ENCODE results near the gene GCKR. TPM values are rescaled to one million over a fixed set of nuclear protein-coding genes. Genes with fewer than 3 reads are reported as not detected.

The GCKR gene
- total RNA-seq, 1 experiment from 2014 or later = not detected

- Histone ChIP-seq H3K36me3 (no peaks in the 10 kb centered on the region), H3K27me3 (replicated peaks) (no peaks in the 10 kb centered on the region), H3K4me1 (replicated peaks) (peaks cover 13% of the 10 kb centered on the region), H3K9me3 (replicated peaks) (no peaks in the 10 kb centered on the region; the same call in 1 of the 2 replicates), H3K4me3 (no peak overlapping the region), H3K27ac (no peak overlapping the region)
- DNase-seq (ENCODE audit: low read depth in 1 of 2, low spot score in 2 of 2) = no peak
Measured at GRCh38 chr2:27571197-27571596, 74.6 kb downstream of the GCKR start.

GRCh38 chr2:27571681-27572080 is 75.0 kb downstream of the GCKR start:
- no peak overlapping the region for H3K27ac ChIP-seq
- peaks cover 8% of the 10 kb centered on the region for H3K4me1 ChIP-seq (replicated peaks)
- H3K27me3 ChIP-seq (replicated peaks) = no peaks in the 10 kb centered on the region
- H3K4me3 ChIP-seq = no peak overlapping the region
- H3K9me3 ChIP-seq (replicated peaks) = no peaks in the 10 kb centered on the region; the same call in 1 of the 2 replicates
- no peaks in the 10 kb centered on the region for H3K36me3 ChIP-seq
- no peak for DNase-seq (ENCODE audit: low read depth in 1 of 2, low spot score in 2 of 2)

DNA sequence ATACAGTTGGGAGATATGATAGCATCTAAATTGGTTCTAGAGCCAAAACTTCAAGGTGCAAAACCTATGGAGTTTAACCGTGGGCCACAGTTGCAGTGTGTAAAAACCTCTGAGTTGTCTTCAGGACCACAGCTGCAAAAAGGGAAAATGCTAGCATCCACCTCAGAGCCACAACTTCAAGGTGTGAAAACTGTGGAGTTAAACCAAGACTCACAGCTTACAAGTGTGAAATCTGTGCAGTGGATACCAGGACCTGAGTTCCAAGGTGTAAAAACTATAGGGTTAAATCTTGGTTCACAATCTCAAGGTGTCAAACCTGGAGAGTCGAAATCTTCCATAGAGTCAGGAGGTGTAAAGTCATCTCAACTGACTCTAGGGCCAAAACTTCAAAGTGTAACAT is 75.8 kb downstream of the GCKR start:
- no peaks in the 10 kb centered on the region; the same call in 1 of the 2 replicates for H3K9me3 ChIP-seq (replicated peaks)
- H3K4me3 ChIP-seq = no peak overlapping the region
- no peak for DNase-seq (ENCODE audit: low read depth in 1 of 2, low spot score in 2 of 2)
- no peaks in the 10 kb centered on the region for H3K36me3 ChIP-seq
- H3K4me1 ChIP-seq (replicated peaks) = peaks cover under 1% of the 10 kb centered on the region
- no peak overlapping the region for H3K27ac ChIP-seq
- no peaks in the 10 kb centered on the region for H3K27me3 ChIP-seq (replicated peaks)

DNA sequence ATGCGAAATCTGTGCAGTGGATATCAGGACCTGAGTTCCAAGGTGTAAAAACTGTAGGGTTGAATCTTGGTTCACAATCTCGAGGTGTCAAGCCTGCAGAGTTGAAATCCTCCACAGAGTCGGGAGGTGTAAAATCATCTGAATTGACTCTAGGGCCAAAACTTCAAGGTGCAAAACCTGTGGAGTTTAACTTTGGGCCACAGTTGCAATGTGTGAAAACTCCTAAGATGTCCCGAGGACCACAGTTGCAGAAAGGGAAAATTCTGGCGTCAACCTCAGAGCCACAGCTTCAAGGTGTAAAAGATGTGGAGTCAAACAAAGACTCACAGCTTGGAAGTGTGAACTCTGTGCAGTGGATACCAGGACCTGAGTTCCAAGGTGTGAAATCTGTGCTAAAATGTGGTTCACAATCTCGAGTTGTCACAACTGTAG is 76.4 kb downstream of the GCKR start:
- Histone ChIP-seq H3K9me3 (replicated peaks) (no peaks in the 10 kb centered on the region; the same call in 1 of the 2 replicates), H3K36me3 (no peaks in the 10 kb centered on the region), H3K27me3 (replicated peaks) (no peaks in the 10 kb centered on the region), H3K4me1 (replicated peaks) (no peaks in the 10 kb centered on the region), H3K27ac (no peak overlapping the region), H3K4me3 (no peak overlapping the region)
- DNase-seq (ENCODE audit: low read depth in 1 of 2, low spot score in 2 of 2) = no peak

Other genes with a start within 250 kb of the GCKR start
- gene SLC30A3, start 233.8 kb upstream of the GCKR start, total RNA-seq (2014; rRNA removed; shearing (Covaris generic)) = not detected in 2 replicates
- gene DNAJC5G, start 221.4 kb upstream of the GCKR start, total RNA-seq (2014; rRNA removed; shearing (Covaris generic)) = not detected in 2 replicates
- not detected in 2 replicates for gene TRIM54, start 214.4 kb upstream of the GCKR start, total RNA-seq (2014; rRNA removed; shearing (Covaris generic))
- gene UCN, start 188.4 kb upstream of the GCKR start, total RNA-seq (2014; rRNA removed; shearing (Covaris generic)) = 0.21 and 6.8 TPM in 2 replicates
- 88.0 and 88.3 TPM in 2 replicates for gene MPV17, start 173.7 kb upstream of the GCKR start, total RNA-seq (2014; rRNA removed; shearing (Covaris generic))
- 36.2 and 46.4 TPM in 2 replicates for gene GTF3C2, start 140.1 kb upstream of the GCKR start, total RNA-seq (2014; rRNA removed; shearing (Covaris generic))
- gene EIF2B4, start 126.5 kb upstream of the GCKR start, total RNA-seq (2014; rRNA removed; shearing (Covaris generic)) = 29.8 and 52.1 TPM in 2 replicates
- gene SNX17, start 126.2 kb upstream of the GCKR start, total RNA-seq (2014; rRNA removed; shearing (Covaris generic)) = 148 and 170 TPM in 2 replicates
- 7.7 and 13.1 TPM in 2 replicates for gene ZNF513, start 116.1 kb upstream of the GCKR start, total RNA-seq (2014; rRNA removed; shearing (Covaris generic))
- 144 and 147 TPM in 2 replicates for gene PPM1G, start 87.2 kb upstream of the GCKR start, total RNA-seq (2014; rRNA removed; shearing (Covaris generic))
- 83.1 and 132 TPM in 2 replicates for gene NRBP1, start 68.2 kb upstream of the GCKR start, total RNA-seq (2014; rRNA removed; shearing (Covaris generic))
- not detected in 2 replicates for gene KRTCAP3, start 54.5 kb upstream of the GCKR start, total RNA-seq (2014; rRNA removed; shearing (Covaris generic))
- gene IFT172, start 7.1 kb upstream of the GCKR start, total RNA-seq (2014; rRNA removed; shearing (Covaris generic)) = 12.4 and 18.4 TPM in 2 replicates
- 2.2 and 3.9 TPM in 2 replicates for gene FNDC4, start 1.6 kb upstream of the GCKR start, total RNA-seq (2014; rRNA removed; shearing (Covaris generic))
- 35.2 and 52.8 TPM in 2 replicates for gene ZNF512, start 86.2 kb downstream of the GCKR start, total RNA-seq (2014; rRNA removed; shearing (Covaris generic))
- 2.4 and 2.9 TPM in 2 replicates for gene CCDC121, start 132.2 kb downstream of the GCKR start, total RNA-seq (2014; rRNA removed; shearing (Covaris generic))
- gene GPN1, start 132.2 kb downstream of the GCKR start, total RNA-seq (2014; rRNA removed; shearing (Covaris generic)) = 68.8 and 70.2 TPM in 2 replicates
- 21.5 and 23.3 TPM in 2 replicates for gene SUPT7L, start 166.8 kb downstream of the GCKR start, total RNA-seq (2014; rRNA removed; shearing (Covaris generic))
- 49.7 and 52.8 TPM in 2 replicates for gene SLC4A1AP, start 167.1 kb downstream of the GCKR start, total RNA-seq (2014; rRNA removed; shearing (Covaris generic))

Measured in SJSA1 (cell line).